ENCODE data around the gene LRRC42.
"Not testable (repeated sequence)": the region's sequence is repeated elsewhere in the genome, so short reads cannot be mapped to it uniquely, and the experiment has no call there.

Gene LRRC42

DNA sequence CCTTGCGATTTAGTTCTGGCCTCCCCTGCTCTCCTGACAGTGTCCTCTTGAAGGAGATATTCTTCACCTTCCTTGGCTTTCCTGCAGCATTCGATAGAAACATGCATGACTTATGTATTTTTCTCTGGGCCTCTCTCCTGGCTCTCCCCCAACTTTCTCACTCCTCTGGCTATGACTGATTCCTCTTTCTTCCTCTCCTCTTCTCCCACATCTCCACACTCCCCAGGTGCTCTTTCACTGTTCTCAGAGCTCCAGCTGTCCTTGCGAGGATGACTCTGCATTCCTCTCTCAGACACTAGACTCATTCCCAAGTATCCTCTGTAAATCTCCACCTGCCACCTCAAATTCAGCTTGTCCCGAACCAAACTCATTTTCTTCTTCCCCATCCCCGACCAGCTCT is 18.0 kb downstream of the LRRC42 start:
- DNase-seq (ENCODE audit: low read depth in 2 of 3, low spot score in 2 of 3) = no peak

DNA sequence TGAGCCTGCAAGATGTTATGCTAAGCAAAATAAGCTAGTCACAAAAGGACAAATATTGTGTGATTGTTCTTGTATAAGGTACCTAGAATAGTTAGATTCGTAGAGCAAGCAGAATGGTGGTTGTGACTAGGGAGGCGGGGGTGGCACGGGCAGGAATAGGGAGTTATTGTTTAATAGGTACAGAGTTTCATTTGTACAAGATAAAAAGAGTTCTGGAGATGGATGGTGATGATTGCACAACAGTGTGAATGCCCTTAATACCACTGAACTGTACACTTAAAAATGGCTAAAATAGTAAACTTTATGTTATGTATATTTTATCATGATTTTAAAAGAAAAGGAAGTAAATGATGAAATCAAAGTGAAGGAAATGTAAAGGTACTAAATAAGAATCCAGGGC is 20.6 kb downstream of the LRRC42 start:
- DNase-seq (ENCODE audit: low read depth in 2 of 3, low spot score in 2 of 3) = no peak

DNA sequence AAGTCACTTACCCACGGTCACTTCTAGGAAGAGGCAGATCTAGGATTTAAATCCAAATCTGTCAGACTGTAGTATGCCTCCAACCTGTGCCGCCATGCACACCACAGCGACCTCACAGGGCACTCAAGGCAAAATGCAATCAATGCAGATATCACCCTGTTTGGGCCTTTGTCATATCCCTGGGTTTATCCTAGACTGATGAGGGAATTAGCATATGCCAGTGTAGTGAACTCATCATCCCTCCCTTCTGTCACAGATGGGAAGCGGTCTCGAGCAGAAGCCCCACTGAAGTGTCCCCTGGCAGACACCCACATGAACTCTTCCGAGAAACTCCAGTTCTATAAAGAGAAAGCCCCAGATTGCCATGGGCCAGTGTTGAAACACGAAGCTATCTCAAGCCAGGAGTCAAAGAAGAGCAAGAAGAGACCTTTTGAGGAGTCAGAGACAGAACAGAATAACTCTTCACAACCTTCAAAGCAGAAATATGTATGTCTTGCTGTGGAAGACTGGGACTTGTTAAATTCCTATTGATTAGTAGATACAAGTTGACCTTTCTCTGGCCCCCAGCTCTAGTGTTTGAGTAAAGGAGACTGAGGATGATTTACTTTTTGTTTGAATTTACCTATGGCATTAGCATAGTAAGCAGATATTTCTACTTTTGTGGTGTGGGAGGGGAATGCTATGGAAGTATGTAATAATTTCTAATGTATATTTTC is 21.4 kb downstream of the LRRC42 start:
- DNase-seq (ENCODE audit: low read depth in 2 of 3, low spot score in 2 of 3) = no peak

DNA sequence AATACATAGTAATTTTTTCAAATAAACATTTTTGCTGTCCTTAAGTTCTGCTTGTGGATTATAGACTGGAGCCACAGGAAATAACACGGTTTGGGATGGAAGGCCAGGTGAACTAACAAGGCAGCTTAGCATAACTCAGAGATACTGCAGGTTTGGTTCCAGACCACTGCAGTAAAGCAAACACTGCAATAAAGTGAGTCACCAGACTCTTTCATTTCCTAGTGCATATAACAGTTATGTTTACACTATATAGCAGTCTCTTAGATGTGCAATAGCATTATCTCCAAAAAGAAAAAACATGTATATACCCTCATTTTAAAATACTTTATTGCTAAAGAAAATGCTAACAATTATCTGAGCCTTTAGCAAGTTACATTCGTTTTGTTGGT is 22.0 kb downstream of the LRRC42 start:
- DNase-seq (ENCODE audit: low read depth in 2 of 3, low spot score in 2 of 3) = no peak

DNA sequence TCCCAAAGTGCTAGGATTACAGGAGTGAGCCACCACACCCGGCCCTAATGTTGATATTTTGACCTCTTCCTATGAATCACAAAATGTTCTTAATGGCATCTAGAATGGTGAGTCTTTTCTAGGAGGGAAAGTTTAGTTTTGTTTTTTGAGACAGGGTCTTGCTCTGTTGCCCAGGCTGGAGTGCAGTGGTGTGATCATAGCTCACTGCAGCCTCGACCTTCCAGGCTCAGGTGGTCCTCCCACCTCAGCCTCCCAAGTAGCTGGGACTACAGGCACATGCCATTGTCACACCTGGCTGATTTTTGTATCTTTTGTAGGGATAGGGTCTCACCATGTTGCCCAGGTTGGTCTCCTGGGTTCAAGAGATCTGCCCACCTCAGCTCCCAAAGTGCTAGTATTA is 23.2 kb downstream of the LRRC42 start:
- DNase-seq (ENCODE audit: low read depth in 2 of 3, low spot score in 2 of 3) = not testable (repeated sequence)

DNA sequence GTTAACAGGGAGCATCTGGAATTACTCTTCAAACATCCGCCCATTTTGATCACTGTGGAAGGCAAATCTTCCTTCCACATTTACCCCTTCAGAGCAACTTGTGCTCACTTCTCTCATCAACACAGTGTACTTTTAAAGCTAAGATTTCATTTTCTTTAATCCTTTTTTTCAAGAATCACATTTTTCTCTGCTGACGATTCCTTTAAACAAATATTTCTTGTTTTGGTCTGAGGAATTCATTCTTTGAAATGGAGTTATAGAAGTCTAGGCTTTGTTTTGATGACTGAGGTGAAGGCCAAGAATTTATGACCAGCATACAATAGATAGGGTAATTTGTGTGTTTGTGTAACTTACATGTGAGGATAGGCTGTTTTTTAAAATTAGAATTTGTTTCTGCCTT is 25.6 kb downstream of the LRRC42 start:
- DNase-seq (ENCODE audit: low read depth in 2 of 3, low spot score in 2 of 3) = no peak

DNA sequence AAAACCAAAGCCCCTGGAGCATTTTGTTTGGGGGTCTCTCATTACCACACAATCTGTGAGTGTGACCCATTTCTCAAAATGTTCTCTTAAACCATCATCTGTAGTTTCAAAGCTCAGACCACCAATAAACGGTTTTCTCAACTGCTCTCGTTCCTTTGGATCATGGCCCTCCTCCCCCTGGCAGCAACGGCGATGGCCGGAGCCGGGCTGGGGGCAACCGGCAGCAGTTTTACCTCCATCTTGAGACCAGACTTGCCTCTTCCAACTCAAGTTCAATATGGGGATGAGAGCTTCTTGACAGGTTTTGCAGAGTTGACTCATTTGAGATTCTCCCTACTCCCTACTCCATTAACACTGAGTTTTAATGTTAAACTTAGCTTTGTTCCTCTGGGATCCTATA is 29.7 kb downstream of the LRRC42 start:
- no peak for DNase-seq (ENCODE audit: low read depth in 2 of 3, low spot score in 2 of 3)

DNA sequence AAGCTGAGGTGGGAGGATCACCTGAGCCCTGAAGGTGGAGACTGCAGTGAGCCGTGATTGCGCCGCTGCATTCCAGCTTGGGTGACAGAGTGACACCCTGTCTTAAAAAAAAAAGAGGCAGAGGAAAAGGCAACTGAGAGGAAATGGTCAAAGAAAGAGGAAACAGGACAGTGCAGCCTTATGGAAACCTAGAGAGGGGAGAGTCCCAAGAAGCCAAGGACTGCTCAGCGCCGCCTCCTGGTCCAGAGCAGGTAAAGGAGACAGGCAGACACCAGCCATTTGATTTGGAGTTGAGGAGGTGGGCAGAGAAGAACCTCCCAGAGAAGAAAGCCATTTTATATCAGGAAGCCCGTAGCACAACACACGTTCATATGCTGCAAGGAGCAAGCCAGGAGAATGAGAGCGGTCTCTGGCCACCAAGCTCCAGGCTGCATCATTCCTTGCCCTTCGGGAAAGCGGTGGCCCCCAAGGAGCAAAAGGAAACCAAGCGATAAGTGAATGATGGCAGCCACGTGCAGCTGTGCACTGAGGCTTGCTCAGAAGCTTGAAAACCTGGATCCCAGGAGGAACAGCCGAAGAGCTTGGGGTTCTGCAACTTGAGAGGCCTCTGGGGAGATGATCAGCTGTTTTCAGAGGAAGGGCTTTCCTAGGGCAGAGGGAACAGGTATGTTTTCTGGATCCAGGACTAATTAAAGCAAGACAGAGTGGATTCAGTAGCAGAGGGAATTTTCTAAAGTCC is 33.7 kb downstream of the LRRC42 start:
- DNase-seq (ENCODE audit: low read depth in 2 of 3, low spot score in 2 of 3) = no peak

DNA sequence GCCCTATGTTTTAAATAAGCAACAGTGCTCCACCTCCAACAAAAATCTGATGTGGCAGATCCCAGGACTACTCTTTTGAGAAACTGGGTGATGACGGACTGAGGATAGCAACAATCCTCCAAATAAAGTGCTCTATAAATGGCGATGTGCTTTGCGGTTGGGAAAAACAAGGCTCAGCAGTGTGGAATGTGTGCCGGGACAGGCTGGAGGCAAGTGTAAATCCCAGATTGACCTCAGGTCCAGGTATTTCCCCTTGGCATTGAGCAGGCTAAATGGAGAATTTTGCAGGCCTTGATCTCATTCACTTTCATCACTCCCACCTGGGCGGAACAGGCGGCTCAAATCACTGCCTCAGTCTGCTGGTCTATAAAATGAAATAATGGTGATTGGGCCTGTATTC is 35.1 kb downstream of the LRRC42 start:
- DNase-seq (ENCODE audit: low read depth in 2 of 3, low spot score in 2 of 3) = no peak

DNA sequence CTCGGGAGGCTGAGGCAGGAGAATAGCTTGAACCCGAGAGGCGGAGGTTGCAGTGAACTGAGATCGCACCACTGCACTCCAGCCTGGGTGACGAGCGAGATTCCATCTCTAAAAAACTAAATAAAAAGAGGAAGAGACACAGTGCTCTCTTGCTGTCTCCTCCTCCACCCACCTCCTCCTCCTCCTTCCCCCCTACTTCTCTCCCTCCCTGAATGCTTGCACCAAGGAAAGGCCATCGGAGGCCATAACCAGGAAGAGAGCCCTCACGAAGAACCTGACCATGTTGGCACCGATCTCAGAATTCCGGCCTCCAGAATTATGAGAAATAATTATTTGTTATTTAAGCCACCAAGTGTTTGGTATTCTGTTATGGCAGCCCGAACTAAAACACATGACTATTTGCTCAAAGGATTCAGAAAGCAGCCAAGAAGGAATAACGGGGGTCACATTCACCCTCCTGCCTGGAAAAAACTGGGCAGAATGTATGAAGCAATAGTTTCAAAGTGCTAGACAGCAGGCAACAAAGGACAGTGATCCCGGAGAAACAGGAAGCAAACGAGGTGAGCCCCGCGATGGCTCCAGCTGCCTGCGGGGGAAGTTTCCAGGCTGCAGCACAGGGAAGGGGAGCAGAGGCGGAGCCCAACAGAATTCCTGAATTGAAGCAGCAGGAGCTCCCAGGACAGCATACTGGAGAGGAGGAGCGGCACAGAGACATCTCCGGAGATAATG is 36.0 kb downstream of the LRRC42 start:
- DNase-seq (ENCODE audit: low read depth in 2 of 3, low spot score in 2 of 3) = no peak

DNA sequence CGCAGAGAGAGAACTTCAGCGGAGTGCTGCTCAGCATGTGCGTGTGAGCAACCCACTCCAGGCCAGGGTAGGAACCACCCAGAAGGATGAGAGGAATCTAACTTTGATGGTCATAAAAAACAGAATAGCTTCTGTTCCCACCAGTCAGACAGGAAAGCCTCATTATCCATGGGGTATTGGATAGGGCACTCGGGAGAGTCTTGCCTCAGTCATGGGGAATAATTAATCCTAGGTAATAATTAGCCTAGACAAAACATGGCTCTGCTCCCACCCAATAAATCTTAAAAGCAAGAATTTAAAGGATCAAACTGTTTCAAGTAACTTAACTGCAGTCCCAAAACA is 36.6 kb downstream of the LRRC42 start:
- DNase-seq (ENCODE audit: low read depth in 2 of 3, low spot score in 2 of 3) = no peak

DNA sequence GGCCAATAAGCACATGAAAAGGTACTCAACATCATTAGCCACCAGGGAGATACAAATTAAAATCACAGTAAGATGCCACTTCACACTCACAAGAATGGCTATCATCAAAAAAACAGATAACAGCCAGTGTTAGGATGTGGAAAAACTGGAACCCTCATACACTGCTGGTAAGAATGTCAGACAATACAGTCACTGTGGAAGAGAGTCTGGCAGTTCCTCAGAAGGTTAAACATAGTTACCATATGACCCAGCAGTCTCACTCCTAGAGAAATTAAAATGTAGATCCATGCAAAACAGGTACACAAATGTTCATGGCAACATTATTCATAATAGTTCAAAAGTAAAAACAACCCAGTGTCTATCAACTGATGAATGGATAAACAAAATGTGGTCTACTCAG is 38.6 kb downstream of the LRRC42 start:
- no peak for DNase-seq (ENCODE audit: low read depth in 2 of 3, low spot score in 2 of 3)

DNA sequence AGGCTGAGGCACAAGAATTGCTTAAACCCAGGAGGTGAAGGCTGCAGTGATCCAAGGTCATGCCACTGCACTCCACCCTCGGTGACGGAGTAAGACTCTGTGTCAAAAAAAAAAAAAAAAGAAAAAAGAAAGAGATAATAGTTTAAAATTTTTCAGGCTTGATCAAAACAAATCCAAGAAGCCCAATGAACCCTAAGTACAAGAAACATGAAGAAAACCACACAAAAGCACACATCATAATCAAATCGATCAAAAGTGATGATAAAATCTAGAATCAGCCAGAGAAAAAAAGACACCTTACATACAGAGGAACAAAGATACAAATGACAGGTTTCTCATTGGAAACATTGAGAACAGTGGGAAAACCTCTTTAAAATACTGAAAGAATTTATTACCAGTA is 40.3 kb downstream of the LRRC42 start:
- no peak for DNase-seq (ENCODE audit: low read depth in 2 of 3, low spot score in 2 of 3)

DNA sequence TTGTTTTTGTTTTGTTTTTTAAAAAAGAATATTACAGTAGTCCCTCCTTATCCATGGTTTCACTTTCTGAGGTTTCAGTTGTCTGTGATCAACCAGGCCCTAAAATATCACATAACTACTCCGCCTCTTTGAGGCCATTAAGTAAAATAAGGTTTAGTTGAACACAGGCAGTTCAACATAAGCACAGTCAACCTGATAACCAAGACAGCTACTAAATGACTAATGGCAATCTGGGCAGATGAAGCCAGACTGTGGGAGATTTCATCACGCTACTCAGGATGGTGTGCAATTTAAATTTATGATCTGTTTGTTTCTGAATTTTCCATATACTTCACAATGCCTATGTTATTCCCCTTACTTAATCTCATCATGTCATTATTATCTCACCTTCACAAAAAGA is 41.7 kb downstream of the LRRC42 start:
- no peak for DNase-seq (ENCODE audit: low read depth in 2 of 3, low spot score in 2 of 3)

DNA sequence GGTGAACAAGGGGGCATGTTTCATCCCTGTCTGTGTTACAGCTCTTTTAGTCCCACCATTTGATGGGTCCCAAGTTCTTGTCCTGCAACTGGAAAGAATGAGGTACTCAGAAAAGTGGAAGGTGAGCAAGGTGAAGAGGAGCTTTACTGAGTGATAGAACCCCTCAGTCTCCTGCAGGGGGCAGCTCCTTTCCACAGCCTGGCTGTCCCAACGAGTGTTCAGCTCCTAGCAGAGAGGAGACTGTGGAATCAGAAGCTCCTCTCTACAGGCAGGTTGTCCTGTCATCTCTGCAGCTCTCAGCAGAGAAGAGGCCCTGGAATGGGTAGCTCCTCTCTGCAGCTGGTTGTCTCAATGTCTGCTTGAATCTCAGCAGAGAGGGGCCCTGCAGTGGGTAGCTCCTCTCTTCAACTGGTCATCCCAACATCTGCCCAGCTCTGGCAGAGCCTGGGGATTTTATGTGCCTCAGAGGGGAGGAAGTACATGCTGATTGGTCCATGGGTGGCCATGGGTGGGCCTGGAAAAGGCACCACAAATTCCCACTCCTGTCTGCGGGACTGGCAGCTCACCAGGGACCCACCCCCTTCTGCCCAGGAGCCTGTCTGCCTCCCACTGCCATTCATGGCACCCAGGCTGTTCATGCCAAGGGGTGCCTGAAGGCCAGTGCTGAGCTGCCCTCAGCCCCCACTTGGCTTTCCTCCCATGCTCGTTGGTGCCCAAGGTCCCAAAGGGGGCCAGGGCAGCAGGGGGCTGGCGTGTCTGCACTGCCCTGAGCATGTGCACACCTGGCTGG is 46.1 kb downstream of the LRRC42 start:
- no peak for DNase-seq (ENCODE audit: low read depth in 2 of 3, low spot score in 2 of 3)

DNA sequence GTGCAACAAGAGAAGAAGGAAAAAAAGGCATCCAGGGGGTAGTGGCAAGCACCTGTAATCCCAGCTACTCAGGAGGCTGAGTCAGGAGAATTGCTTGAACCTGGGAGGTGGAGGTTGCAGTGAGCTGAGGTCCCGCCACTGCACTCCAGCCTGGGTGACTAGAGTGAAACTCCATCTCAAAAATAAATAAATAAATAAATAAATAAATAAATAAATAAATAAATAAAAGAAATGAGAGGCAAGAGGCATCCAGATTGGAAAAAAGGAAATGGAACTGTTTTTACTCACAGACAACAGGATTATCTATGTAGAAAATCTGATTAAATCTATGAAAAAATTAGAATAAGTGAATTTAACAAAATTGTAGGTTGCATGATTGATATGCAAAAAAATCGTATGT is 48.4 kb downstream of the LRRC42 start:
- not testable (repeated sequence) for DNase-seq (ENCODE audit: low read depth in 2 of 3, low spot score in 2 of 3)

DNA sequence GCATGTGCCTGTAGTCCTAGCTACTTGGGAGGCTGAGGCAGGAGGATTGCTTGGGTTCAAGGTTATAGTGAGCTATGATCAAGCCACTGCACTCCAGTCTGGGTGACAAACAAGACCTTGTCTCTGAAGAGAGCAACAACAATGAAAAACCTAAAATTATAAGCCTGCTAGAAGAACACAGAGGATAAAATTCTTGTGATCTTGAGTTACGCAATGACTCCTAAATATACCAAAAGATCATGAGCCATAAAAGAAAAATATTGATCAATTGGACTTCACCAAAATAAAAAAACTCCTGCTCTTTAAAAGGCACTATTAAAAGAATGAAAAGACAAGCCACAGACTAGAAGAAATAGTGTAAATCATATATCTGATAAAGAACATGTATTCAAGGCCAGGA is 49.5 kb downstream of the LRRC42 start:
- DNase-seq (ENCODE audit: low read depth in 2 of 3, low spot score in 2 of 3) = no peak

DNA sequence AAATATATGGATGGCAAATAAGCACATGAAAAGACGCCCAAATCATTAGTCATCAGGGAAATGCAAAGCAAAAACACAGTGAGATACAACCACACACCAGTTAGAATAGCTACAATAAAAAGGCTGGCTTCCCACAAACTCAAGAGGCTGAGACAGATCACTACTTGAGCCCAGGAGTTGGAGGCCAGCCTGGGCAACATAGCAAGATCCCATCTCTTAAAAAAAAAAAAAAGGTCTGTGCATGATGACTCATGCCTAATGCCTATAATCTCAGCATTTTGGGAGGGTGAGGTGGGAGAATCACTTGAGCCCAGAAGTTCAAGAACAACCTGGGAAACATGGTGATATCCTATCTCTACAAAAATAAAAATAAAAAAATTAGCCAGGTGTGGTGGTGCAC is 52.1 kb downstream of the LRRC42 start:
- DNase-seq (ENCODE audit: low read depth in 2 of 3, low spot score in 2 of 3) = no peak

DNA sequence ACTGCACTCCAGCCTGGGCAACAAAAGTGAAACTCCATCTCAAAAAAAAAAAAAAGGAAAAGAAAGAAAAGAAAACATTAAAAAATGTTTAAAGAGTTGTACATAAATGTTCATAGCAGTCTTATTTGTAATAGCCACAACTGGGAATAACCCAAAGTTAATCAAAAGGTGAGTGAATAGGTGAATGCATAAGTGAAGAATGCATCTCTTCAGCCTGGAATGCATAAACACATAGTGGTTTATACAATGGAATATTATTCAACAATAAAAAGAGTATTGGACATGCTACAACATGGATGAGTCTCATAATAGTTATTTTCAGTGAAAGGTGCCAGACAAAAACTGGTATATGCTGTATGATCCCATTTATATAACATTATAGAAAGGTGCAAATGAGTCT is 53.8 kb downstream of the LRRC42 start:
- DNase-seq (ENCODE audit: low read depth in 2 of 3, low spot score in 2 of 3) = no peak

DNA sequence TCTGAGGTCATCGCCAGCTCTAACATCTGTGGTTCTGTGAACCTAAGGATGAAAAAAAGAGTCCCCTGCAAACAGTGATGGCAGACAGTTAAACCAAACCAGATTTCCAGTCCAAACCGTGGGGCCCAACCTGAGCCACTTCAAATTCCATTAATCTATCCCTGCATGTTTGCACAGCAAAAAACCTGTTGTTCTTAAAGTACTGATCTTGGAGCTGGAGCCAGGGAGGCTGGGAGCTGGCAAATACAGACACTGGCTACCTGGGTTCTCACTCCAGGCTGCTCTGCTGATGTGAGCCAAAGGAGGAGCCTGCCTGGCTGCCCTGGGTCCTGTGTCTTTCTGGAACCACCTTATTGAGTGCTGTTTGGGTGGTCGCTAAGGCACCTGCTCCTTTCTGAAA is 55.4 kb downstream of the LRRC42 start:
- DNase-seq (ENCODE audit: low read depth in 2 of 3, low spot score in 2 of 3) = no peak

DNA sequence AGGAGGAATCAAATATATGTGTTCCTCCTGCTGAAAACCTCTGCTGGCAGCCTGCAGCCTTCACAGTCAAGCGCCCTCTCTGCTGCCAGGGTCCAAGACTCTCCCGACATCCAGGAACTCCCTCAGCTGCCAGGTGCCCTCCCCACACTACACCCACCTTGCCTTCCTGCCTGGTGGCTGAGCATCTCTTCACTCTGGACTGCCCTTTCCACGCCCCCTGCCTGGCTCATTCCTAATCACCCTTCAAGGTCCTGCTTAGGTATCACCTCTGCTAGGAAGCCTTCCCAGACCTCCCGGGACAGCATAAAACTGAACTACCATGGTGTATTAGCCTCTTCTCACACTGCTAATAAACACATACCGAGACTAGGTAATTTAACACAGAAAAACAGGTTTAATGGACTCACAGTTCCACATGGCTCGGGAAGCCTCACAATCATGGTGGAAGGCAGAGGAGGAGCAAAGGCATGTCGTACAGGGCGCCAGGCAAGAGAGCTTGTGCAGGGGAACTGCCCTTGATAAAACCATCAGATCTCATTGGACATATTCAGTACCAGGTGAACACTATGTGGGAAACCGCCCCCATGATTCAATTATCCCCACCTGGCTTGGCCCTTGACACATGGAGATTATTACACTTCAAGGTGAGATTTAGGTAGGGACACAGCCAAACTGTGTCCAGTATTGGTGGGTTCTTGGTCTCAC is 56.5 kb downstream of the LRRC42 start:
- no peak for DNase-seq (ENCODE audit: low read depth in 2 of 3, low spot score in 2 of 3)
